Activated T-cell treated with anti-CD3 and anti-CD28 coated beads for 4 hours (primary cell): ENCODE results near the gene INTU.
"Not testable (repeated sequence)": the region's sequence is repeated elsewhere in the genome, so short reads cannot be mapped to it uniquely, and the experiment has no call there.

Source experiments
- DNase-seq: peaks from one replicate; pipeline ENCODE4 v3.0.0-alpha.2; 2020

INTU gene

GRCh38 chr4:127648061-127648460 is 15.3 kb downstream of the INTU start:
- DNase-seq: no peak

DNA sequence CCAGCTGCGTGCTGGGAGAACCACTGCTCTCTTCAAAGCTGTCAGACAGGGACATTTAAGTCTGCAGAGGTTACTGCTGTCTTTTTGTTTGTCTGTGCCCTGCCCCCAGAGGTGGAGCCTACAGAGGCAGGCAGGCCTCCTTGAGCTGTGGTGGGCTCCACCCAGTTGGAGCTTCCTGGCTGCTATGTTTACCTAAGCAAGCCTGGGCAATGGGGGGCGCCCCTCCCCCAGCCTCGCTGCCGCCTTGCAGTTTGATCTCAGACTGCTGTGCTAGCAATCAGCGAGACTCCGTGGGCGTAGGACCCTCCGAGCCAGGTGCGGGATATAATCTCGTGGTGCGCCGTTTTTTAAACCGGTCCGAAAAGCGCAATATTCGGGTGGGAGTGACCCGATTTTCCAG is 22.8 kb downstream of the INTU start:
- not testable (repeated sequence) for DNase-seq

GRCh38 chr4:127656047-127656680 is 23.4 kb downstream of the INTU start:
- DNase-seq: no peak

- no peak for DNase-seq
Observed at GRCh38 chr4:127660284-127660885, 27.6 kb downstream of the INTU start.

DNA sequence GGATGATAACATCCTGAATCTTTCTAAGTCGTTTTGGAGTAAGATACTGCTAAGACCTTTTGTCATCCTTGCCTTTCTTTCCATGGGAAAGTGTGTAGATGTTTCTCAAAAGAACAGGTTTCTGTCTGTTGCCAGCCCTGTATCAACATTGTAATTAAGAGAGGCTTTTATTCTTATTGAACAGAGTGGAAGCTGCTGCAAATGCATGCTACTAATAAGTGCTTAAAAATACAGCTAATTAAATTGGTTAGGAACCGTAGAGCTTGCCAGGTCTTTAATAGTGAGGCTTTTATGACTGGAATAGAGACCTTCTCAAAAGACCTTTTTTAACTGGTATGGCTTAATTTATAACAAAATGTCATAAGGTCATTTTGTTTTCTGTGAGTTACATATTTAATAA is 34.4 kb downstream of the INTU start:
- no peak for DNase-seq

DNA sequence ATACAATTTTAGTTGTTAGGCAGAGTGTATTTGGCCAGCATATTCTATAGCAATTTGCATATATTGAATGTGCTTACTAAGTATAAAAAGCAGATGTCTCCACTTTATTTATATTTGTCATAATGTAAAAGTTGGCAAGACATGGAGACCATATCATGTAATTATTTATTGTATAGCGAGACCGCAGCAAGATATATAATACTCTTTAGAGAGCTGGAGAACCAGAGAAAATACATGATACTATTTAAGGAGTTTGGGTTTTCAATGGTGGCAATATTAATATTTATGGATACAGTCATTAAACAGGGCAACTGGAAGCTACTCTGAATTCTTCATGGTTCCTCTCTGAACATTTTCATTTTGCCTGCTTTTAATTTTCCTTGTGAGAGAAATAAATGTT is 35.0 kb downstream of the INTU start:
- DNase-seq: no peak

DNA sequence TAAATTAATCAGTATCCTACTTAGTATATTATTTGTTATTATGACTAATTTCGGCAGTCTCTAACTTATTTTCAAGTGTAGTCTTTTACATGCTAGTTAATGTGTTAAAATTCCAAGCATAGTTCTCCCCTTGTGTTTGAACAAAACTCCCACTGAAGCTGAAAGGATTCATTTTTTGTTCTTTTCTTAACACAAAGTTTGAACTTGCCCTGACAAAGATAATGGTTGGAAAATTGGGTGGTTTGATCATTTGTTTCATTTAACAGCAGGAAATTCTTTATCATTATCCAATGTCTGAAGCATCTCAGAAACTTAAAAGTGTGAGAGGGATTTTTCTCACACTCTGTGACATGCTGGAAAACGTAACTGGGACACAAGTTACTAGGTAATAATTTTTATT is 36.0 kb downstream of the INTU start:
- DNase-seq: no peak

DNA sequence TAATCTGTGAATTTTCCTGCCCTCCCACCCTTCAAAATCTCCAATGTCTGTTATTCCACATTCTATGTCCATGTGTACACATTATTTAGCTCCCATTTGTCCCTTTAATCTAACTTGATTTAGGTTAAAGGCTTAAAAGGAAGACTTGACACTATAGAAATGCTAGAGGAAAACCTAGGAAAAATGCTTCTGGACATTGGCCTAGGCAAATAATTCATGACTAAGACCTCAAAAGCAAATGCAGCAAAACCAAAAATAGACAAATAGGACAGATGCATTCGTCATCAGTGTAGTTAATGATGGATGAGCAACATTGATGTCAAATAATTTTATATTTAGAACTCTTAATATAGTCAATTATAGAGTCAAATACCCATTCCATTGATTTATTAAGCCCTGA is 36.9 kb downstream of the INTU start:
- no peak for DNase-seq

- no peak for DNase-seq
Observed at GRCh38 chr4:127672111-127672510, 39.4 kb downstream of the INTU start.

DNA sequence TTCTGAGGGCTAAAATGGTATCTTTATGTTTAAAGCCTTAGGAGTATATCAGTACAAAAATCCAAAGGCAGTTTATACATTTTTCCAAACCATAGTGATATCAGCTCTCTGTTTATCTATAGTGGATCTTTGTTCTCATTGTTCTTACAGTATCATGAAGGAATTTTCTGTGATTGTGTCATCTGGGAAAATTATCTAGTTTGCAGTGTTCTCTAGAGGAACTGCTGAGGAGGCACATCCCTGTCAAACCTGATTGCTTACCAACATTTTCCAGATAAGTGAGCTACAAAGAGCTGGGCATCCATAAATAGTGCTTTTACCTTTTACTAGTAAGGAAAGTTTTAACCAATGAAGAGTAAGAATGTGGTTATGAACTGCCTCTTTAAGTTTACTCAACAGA is 52.5 kb downstream of the INTU start:
- no peak for DNase-seq

DNA sequence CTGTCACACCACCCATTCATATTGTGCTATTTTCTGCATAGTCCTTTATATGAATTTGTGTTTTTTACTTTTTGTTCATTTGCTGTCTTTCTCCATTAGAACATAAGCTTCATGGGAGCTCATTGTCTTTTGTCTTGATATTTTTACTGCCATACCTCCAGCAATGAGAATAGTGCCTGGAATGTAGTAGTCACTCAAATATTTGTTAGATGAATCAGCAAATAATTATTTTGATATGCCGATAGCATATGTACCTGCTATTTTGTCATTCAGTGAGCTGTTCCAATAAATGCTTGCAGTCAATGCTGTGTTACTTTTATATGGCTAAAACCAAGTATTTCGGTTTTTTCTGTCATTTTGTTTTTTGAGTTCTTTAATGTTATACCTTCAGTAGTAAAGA is 53.9 kb downstream of the INTU start:
- no peak for DNase-seq

DNA sequence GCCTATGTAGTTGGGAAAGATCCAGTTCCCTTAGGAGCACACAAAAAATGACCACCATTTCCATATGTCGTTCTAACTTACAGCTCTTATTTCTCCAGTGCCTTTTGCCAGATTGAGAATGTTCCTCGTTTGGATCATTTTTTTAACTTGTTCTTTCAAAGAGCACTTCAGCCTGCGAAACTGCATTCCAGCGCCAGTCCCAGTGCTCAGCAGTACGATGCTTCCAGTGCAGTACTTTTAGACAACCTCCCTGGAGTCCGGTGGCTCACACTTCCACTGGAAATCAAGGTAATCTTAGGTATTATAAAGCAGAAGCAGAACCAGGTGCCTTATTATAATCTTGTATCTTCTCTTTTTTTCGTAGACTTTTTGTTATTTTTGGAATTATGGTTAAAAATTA is 54.8 kb downstream of the INTU start:
- DNase-seq: no peak

GRCh38 chr4:127698789-127699200 is 66.0 kb downstream of the INTU start:
- DNase-seq: no peak

DNA sequence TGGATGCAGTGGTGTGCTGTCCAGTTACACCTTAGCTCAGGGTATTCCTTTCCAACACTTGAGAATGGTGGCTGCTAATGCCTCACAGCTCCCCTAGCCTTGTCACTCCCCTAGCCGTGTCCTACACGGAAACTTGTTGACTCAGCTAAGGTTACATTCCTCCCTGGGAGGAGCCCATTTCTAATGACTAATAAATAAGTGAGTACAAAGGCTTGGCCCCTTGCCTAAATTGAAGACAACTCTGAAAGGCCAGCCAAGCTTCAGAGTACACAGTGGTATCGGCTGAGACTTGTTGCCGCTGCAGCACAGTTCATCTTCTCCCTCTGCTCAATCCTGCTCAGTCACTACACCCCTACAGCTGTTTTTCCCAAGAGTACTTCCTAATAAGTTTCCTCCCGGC is 76.2 kb downstream of the INTU start:
- no peak for DNase-seq

DNA sequence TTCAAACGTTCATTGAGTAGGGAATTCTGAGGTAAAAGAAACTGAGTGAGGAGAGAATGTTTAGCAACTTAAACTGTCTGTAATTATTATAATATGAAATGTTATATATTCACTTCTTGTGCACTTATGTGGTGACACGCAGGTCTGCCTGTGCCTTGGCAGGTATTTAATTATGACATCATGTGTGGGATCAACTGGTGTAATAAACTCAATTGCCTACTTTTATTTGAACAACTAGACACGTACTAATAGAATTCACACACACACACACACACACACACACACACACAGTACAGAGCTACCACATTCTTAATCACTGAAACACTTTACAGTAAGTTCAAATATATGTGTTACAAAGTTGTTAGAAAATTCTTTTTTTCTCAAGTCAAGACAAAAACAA is 76.7 kb downstream of the INTU start:
- no peak for DNase-seq

GRCh38 chr4:127730142-127730913 is 97.6 kb downstream of the INTU start, which contains the start of gene SLC25A31:
Gene SLC25A31, plus strand, starts transcription at chr4:127730400. Its CDS starts 146 bp downstream, at chr4:127730546.
- DNase-seq: no peak

DNA sequence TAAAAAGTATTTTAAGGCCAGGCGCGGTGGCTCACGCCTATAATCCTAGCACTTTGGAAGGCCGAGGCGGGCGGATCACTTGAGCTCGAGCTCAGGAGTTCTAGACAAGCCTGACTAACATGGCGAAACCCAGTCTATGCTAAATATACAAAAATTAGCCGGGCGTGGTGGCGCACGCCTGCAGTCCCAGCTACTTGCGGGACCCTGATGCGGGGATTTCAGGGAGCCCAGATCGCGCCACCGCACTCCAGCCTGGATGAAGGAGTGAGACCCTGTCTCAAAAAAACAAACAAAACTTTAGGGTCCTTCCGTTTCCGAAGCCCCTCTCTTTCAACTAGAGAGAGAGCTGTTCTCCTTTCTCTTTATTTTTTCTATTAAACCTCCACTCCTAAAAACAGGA is 98.6 kb downstream of the INTU start:
- DNase-seq: no peak

DNA sequence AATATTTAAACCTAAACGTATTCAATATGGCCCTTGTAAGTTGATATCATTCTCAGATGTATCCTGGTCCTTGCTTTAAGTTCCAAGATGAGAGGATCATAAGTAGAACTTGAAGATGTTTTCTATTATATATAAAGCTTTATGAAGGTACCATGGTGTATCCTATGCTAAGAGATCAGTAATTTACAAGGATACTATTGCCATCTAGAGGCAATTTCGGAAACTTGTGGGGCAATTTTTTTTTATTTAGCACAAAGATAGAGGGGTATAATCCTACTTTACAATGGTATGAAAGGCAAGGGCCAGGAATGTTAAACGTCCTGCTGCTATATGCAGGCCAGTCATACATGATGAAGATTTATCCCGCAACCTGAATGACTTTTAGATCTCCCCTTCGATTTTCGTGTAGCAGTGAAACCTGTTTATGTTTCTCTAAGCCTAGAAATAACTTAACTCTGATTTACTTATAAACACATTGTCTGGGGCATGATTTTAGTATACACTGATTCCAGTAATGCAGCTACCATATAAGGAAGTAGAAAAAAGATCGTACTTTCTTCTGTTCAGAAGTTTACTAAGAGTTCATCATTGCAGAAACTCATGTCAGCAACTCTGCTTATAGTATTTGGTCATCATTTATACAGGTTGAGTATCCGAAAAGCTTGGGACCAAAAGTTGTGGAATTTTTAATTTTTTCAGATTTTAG is 100.0 kb downstream of the INTU start:
- no peak for DNase-seq

DNA sequence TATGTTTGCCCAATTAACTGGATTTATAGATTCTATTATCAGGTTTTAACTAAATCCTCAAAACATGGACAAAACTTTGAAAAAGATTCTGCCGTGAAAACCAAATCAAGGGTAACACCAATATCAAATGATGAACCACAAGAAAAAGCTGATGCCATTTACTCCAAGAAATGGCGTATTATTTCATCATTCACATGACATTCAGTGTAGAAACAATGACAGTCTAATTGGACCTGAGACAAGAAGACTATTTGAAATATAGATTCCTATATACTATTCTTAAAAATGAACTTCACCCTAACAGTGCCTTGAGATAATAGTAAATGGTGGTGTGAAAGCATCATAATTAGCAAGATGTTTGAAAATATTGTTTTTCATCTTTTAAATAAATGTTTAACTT is 102.2 kb downstream of the INTU start:
- DNase-seq: no peak

GRCh38 chr4:127737295-127737694 is 104.5 kb downstream of the INTU start:
- DNase-seq: no peak

- no peak for DNase-seq
Observed at GRCh38 chr4:127741247-127741646, 108.5 kb downstream of the INTU start.

DNA sequence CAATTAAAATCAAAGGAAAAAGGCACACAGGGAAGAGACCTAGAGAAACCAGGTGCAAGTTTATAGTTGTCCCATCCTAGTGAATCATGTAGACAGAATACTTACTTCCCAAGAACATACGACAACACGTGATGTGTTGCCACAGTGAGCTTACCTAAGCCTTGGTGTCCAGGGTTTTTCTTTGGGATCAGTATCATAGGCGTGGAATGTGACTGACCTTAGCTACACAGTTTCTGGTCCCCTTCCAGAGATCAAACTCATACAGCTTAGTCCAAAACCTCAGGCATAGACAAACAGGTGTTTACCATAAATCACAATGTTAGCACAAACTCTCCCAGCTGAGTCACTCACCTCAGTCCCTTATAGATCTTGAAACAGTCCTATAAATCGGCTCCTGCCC is 115.1 kb downstream of the INTU start:
- DNase-seq: no peak

- no peak for DNase-seq
Observed at GRCh38 chr4:127748957-127749356, 116.2 kb downstream of the INTU start.

- DNase-seq: no peak
Observed at GRCh38 chr4:127756906-127757305, 124.1 kb downstream of the INTU start.
